Activated CD4-positive, alpha-beta T cell treated with anti-CD3 and anti-CD28 coated beads, Interleukin-10, Interleukin-2, amounts not matched to agents 100 ng/mL and 50 ng/mL, durations not matched to agents 16 hours and 8 hours (primary cell): ENCODE measurements around the gene EIF3L.
"Not testable (repeated sequence)": the region's sequence is repeated elsewhere in the genome, so short reads cannot be mapped to it uniquely, and the experiment has no call there.

Source experiments
- DNase-seq: peaks from one replicate; pipeline ENCODE4 v3.0.0-alpha.2; 2020

The EIF3L gene

DNA sequence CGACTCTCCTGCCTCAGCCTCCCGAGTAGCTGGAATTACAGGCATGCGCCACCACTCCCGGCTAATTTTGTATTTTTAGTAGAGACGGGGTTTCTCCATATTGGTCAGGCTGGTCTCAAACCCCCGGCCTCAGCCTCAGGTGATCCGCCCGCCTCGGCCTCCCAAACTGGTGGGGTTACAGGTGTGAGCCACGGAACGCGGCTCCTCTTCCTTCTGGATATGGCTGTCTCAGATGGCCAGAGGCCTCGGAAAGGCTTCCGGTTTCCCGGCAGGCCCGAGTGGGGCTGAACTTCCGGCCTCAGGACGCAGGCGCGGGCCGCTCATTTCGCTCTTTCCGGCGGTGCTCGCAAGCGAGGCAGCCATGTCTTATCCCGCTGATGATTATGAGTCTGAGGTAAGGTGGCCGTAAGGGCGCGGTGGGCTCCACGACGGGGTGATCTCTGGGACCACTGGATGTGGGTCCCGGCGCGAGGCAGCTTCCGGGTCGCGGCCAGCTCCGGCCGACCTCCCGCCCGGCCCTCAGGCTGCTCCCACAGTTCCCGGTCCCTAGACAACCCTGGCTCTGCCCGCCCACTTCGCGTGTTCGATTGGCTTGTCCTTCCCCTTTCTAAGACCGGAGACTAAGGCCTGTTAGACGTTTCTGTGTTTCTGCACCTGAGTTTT lies at the start of gene EIF3L:
Gene EIF3L, plus strand, starts transcription at position 331 of the 663 bp plus-strand sequence. Its CDS starts 31 bp downstream, at position 362.
- DNase-seq = peak; percentile 95

- DNase-seq = not testable (repeated sequence)
These were observed 49.2 kb upstream of the EIF3L start for GRCh38 chr22:37799979-37800378.

GRCh38 chr22:37801946-37802309 lies 47.3 kb upstream of the EIF3L start:
- DNase-seq = no peak

DNA sequence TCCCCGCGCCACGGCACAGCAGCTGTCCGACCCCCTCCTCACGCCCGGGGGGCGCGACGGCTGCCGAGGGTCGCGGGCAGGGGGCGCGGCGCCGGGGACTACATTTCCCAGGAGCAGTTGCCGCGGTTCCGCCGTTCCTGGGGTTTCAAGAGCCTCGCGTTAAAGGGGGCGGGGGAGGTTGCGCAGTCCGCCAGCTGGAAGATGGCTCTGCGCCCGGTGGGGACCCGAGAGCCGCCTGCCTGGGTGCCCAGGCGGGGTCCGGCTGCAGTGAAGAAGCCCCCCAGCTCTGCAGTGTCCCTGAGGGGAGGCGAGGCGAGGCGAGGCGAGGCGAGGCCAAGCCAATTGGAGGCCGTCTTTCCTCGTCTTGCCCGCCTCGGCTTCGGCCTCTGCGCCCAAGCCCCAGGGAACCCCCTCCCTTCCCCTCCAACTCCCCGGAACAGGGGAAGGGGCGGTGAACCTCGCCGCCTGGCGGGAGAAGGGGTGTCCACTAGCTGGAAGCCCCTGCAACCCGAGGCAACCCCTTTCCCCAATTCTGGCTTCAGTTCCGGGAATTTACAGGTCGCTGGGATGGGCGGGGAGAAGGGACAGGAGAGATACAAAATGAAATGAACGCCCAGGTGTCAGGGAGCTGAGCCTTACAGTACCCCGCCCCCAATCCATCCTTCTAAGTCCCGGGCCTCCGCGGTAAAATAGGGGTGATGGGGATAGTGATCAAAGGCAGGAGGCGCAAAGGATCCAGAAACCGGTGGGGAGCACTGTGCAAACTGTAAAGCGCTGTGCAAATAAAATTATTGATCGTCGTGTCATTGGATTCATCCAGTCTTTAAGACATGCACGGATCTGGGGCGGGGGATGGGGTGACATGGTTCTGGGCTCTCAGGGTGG lies 46.7 kb upstream of the EIF3L start:
- DNase-seq = no peak

DNA sequence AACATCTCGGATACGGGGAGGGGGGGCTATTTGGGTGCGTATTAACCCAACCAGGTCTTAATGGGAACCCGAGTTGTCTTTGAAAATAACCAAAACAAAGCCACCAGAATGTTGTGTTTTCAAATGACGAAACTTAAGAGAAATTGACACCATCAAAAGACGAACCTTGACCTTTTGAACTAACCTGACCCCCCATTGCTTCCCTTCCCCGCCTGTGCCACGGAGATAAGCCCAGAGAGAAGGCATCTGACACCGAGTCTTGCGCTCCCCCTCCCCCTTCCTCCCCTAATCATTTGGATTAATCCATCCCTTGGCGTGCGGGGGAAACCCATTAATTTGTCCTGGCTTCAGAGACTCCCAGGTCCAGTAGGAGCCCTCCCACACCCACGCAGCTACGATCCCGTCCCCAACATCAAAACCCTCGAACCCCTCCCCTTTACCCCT lies 46.0 kb upstream of the EIF3L start:
- DNase-seq = no peak

- DNase-seq = no peak
These were observed 45.4 kb upstream of the EIF3L start for GRCh38 chr22:37803639-37804351.

DNA sequence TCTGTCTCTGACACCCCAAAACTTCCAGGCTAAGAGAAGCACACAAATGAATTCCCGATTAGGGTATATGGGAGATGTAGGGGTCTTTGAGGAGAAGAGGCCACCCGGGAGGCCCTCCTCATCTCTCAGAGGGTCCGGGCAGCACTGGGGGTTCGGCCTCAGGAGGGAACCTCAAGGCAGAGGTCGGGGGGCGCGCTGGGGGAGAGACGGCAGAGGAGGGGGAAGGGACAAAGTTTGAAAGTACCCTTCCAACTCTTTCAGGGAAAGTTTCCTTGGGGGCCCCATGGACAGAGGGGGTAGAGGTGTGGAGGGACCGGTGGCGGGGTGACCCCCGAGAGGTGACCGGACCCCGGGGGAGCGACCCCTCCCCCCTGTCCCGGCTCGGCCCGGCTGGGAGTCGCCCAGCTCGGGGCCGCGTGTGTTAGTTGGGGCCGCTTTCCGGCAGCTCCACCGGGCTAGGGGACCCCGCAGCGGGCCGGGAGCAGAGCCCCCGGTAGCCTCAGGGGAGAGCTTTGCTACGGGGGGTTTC lies 44.8 kb upstream of the EIF3L start:
- no peak for DNase-seq

GRCh38 chr22:37804881-37805809 lies 44.1 kb upstream of the EIF3L start:
- DNase-seq = peak; percentile 81

DNA sequence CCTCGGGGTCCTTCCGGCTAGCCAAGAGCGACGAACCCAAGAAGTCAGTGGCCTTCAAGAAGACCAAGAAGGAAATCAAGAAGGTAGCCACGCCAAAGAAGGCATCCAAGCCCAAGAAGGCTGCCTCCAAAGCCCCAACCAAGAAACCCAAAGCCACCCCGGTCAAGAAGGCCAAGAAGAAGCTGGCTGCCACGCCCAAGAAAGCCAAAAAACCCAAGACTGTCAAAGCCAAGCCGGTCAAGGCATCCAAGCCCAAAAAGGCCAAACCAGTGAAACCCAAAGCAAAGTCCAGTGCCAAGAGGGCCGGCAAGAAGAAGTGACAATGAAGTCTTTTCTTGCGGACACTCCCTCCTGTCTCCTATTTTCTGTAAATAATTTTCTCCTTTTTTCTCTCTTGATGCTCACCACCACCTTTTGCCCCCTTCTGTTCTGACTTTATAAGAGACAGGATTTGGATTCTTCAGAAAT lies 43.4 kb upstream of the EIF3L start:
- DNase-seq = no peak

DNA sequence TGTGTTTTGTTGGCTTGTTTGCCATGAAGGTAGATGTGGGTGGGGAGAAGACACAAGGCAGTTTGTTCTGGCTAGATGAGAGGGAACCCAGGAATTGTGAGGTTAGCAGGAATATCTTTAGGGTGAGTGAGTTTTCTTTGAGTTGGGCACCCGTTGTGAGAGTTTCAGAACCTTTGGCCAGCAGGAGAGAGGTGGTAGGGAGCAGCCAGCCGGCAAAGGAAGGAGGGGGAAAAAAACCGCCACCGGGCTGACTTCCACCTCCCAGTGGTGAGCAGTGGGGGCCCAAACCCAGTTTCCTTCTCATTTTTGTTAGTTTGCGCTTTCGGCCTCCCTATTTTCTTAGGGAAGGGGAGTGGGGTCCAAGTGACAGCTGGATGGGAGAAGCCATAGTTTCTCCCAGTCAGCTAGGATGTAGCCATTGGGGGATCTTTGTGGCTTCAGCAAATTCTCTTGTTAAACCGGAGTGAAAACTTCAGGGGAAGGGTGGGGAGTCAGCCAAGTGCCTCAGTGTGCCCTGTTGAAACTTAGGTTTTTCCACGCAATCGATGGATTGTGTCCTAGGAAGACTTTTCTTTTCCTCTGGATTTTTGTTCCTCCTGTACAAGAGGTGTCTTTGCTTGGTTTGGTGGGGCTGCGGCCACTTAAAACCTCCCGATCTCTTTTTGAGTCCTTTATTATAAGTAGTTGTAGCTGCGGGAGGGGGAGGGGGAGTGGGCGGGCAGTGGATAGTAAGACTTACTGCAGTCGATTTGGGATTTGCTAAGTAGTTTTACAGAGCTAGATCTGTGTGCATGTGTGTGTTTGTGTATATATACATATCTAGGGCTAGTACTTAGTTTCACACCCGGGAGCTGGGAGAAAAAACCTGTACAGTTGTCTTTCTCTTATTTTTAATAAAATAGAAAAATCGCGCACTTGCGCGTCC lies 42.5 kb upstream of the EIF3L start:
- no peak for DNase-seq

DNA sequence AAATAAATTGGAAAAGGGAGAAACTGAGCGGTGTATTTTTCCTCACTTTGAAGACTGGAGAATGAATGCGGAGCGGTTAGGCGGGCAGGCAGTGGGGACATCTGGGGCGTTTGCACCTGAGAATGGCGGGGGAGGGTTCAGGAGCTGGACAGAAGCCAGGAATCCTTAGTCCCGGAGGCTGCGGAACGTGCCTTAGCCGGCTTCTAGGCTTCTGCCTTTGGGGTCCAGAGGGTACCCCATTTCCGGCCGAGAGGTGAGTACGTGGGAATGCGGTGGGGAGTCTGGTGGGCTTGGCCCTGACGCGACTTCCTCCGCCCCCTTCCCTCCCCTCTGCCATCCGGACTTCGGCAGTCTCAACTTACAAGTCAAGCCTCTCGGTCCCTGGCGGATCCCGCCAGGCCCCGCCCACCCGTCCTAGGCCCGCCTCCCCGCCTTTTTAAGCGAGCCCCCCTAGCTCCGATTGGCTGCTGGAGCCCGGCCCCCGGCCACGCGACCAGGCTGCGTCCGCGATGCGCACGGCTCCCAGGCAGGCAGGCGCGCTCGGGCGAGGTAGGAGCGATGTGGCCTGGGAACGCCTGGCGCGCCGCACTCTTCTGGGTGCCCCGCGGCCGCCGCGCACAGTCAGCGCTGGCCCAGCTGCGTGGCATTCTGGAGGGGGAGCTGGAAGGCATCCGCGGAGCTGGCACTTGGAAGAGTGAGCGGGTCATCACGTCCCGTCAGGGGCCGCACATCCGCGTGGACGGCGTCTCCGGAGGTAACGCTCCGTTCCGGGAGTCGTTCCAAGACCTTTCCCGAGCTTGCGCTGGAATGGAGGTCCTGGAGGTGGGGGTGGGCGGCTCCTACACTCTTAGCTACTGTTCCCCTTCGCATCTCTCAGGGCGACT lies 41.6 kb upstream of the EIF3L start, which contains the start of gene GCAT:
Gene GCAT, plus strand, starts transcription at position 525 of the 884 bp plus-strand sequence. Its CDS starts 34 bp downstream, at position 559.
- DNase-seq = peak; percentile 97

DNA sequence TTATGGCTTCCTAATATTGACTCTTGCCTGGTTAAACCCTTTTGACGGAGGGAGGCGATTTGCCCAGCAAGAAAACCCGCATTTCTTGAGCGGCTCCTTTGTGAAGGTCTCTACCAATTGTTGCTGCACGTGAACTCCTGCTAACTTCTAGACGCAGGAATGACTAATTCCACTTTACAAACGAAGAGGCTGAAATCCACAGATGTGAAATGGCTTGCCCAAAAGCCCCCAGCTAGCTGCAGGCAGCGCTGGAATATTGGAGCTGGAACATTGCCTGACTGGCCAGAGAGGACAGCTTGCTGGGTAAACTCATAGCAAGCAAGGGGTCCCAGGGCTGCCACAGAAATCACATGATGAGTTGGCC lies 40.9 kb upstream of the EIF3L start:
- no peak for DNase-seq

DNA sequence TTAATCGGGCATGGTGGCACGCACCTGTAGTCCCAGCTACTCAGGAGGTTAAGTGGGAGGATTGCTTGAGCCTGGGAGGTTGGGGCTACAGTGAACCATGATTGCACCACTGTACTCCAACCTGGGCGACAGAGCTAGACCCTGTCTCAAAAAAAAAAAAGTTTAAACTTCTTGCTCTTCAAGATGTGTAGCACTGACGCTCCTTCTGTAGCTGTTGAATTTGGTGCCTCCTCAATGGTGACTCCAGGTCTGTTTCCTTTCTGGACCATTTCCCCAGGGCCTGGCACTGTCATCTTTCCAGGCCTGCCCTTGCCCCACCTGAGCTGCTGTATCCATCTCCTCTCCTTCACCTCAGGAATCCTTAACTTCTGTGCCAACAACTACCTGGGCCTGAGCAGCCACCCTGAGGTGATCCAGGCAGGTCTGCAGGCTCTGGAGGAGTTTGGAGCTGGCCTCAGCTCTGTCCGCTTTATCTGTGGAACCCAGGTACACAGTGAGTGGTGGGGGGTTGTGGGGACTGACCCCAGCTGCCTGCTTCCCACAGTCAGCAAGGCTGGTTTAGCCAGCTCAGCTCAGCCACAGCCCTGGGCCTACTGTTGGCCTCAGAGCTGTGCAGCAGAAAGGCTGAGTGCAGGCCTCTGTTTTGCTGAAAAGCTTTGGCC lies 39.4 kb upstream of the EIF3L start:
- no peak for DNase-seq

DNA sequence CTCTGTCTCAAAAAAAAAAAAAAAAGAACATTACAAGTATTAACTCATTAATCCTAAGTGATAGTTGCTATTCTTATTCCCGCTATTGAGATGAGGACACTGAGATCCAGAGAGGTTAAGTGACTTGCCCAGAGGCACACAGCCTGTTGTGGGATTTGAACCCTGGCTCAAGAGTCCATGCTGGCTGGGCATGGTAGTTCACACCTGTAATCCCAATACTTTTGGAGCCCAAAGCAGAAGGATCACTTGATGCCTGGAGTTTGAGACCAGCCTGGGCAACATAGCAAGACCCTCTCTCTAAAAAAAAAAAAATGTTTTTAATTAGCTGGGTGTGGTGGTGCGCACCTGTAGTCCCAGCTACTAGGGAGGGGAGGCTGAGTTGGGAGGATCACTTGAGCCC lies 37.4 kb upstream of the EIF3L start:
- no peak for DNase-seq

GRCh38 chr22:37812869-37813678 lies 36.1 kb upstream of the EIF3L start:
- no peak for DNase-seq

- DNase-seq = no peak
These were observed 33.6 kb upstream of the EIF3L start for GRCh38 chr22:37815593-37815992.

GRCh38 chr22:37816543-37817180 lies 32.6 kb upstream of the EIF3L start:
- no peak for DNase-seq
